HEK293 (cell line): ENCODE results near the gene ARNT2.

Source experiments
- ATF2 ChIP-seq: fragments of 450-650 bp; formaldehyde crosslinking; IDR thresholded peaks from 2 replicates; pipeline ENCODE4 v1.5.1; 2016; ENCODE audit warnings: missing biosample characterization, missing genetic modification characterization, low read depth
- CTCF ChIP-seq: fragments of 450-650 bp; formaldehyde crosslinking; IDR thresholded peaks from 2 replicates; pipeline ENCODE4 v1.5.1; 2016; ENCODE audit warnings: missing biosample characterization, missing genetic modification characterization
- MYNN ChIP-seq: fragments of 450-650 bp; formaldehyde crosslinking; IDR thresholded peaks from 2 replicates; pipeline ENCODE4 v1.5.1; 2016; ENCODE audit warnings: missing biosample characterization, missing genetic modification characterization, borderline replicate concordance
- SETDB1 ChIP-seq: IDR thresholded peaks from one replicate; pipeline ENCODE4 v1.6.1; 2017; ENCODE audit warnings: mild to moderate bottlenecking, low read length, moderate library complexity, mixed read lengths; ENCODE audit not compliant: insufficient read length
- ZBTB21 ChIP-seq: fragments of 450-650 bp; formaldehyde crosslinking; IDR thresholded peaks from 2 replicates; pipeline ENCODE4 v1.5.1; 2017; ENCODE audit warnings: missing biosample characterization, missing genetic modification characterization
- ZBTB26 ChIP-seq: fragments of 450-650 bp; formaldehyde crosslinking; optimal IDR thresholded peaks from 2 replicates; pipeline ENCODE3; 2016; ENCODE audit warnings: missing biosample characterization, mild to moderate bottlenecking, missing genetic modification characterization
- ZEB2 ChIP-seq: fragments of 450-650 bp; formaldehyde crosslinking; IDR thresholded peaks from 2 replicates; pipeline ENCODE4 v1.5.1; 2016; ENCODE audit warnings: missing biosample characterization, missing genetic modification characterization
- ZNF174 ChIP-seq: fragments of 450-650 bp; formaldehyde crosslinking; IDR thresholded peaks from 2 replicates; pipeline ENCODE4 v1.5.0; 2017; ENCODE audit warnings: missing biosample characterization, mild to moderate bottlenecking, missing genetic modification characterization
- ZNF530 ChIP-seq: fragments of 450-650 bp; formaldehyde crosslinking; IDR thresholded peaks from 2 replicates; pipeline ENCODE4 v1.5.1; 2016; ENCODE audit warnings: low read depth, missing biosample characterization, missing genetic modification characterization
- TF ChIP-seq, protein P1 (sequence below): fragments of 450-650 bp; formaldehyde crosslinking; IDR thresholded peaks from 2 replicates; pipeline ENCODE4 v1.5.1; 2016; ENCODE audit warnings: missing biosample characterization, missing genetic modification characterization
- TF ChIP-seq, protein P2 (sequence below): fragments of 450-650 bp; formaldehyde crosslinking; IDR thresholded peaks from 2 replicates; pipeline ENCODE4 v1.5.1; 2016; ENCODE audit warnings: missing biosample characterization, missing genetic modification characterization

DNA sequence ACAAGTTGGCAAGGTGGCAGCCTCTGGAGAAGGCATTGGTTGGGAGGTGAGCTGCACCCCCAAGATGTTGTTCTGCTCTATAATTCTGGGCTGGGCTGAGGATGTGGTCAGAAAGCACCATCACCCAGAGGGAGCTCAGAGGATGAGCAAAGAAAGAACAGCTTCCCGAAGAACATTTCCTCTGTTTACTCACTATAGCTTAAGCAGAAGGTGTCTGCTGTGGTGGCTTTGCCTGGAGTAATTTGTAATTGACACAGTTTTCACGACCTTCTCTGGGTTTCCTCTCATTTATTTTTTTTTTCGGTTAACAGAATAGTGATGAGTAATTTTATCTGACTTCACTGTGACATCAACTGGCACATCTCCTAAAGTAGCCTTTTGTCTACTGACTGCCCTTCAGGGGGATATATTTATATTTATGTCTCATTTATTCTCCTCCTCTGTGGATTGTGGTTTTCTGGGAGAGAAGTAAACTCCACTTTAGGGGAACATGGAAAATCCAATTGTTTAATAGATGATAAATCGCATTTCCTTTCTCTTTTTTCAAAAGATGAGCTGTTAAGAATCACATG is 241.4 kb downstream of the ARNT2 start:
- TF ChIP-seq, protein P1, sequence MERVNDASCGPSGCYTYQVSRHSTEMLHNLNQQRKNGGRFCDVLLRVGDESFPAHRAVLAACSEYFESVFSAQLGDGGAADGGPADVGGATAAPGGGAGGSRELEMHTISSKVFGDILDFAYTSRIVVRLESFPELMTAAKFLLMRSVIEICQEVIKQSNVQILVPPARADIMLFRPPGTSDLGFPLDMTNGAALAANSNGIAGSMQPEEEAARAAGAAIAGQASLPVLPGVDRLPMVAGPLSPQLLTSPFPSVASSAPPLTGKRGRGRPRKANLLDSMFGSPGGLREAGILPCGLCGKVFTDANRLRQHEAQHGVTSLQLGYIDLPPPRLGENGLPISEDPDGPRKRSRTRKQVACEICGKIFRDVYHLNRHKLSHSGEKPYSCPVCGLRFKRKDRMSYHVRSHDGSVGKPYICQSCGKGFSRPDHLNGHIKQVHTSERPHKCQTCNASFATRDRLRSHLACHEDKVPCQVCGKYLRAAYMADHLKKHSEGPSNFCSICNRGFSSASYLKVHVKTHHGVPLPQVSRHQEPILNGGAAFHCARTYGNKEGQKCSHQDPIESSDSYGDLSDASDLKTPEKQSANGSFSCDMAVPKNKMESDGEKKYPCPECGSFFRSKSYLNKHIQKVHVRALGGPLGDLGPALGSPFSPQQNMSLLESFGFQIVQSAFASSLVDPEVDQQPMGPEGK (tag by site-specific recombination): no peak
- TF ChIP-seq ATF2: no peak
- no peak for TF ChIP-seq SETDB1
- no peak for TF ChIP-seq ZNF530 (tag by site-specific recombination)
- TF ChIP-seq, protein P2, sequence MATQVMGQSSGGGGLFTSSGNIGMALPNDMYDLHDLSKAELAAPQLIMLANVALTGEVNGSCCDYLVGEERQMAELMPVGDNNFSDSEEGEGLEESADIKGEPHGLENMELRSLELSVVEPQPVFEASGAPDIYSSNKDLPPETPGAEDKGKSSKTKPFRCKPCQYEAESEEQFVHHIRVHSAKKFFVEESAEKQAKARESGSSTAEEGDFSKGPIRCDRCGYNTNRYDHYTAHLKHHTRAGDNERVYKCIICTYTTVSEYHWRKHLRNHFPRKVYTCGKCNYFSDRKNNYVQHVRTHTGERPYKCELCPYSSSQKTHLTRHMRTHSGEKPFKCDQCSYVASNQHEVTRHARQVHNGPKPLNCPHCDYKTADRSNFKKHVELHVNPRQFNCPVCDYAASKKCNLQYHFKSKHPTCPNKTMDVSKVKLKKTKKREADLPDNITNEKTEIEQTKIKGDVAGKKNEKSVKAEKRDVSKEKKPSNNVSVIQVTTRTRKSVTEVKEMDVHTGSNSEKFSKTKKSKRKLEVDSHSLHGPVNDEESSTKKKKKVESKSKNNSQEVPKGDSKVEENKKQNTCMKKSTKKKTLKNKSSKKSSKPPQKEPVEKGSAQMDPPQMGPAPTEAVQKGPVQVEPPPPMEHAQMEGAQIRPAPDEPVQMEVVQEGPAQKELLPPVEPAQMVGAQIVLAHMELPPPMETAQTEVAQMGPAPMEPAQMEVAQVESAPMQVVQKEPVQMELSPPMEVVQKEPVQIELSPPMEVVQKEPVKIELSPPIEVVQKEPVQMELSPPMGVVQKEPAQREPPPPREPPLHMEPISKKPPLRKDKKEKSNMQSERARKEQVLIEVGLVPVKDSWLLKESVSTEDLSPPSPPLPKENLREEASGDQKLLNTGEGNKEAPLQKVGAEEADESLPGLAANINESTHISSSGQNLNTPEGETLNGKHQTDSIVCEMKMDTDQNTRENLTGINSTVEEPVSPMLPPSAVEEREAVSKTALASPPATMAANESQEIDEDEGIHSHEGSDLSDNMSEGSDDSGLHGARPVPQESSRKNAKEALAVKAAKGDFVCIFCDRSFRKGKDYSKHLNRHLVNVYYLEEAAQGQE (tag by site-specific recombination): no peak
- TF ChIP-seq ZBTB26 (tag by site-specific recombination): no peak
- TF ChIP-seq MYNN (tag by site-specific recombination): no peak
- TF ChIP-seq ZBTB21 (tag by site-specific recombination): no peak
- TF ChIP-seq ZNF174 (tag by site-specific recombination): no peak
- TF ChIP-seq CTCF: no peak
- no peak for TF ChIP-seq ZEB2 (tag by site-specific recombination)
